ENCODE results near the gene DYNC1LI2. TPM values are rescaled to one million over a fixed set of nuclear protein-coding genes. Genes with fewer than 3 reads are reported as not detected.

DYNC1LI2 gene
- total and polyA plus RNA-seq, 2 of the 8 experiments (the other 6 are each of a cell fraction or from before 2014, with no cell fraction given): 35.0 to 70.8 TPM

- TF ChIP-seq, protein P1, sequence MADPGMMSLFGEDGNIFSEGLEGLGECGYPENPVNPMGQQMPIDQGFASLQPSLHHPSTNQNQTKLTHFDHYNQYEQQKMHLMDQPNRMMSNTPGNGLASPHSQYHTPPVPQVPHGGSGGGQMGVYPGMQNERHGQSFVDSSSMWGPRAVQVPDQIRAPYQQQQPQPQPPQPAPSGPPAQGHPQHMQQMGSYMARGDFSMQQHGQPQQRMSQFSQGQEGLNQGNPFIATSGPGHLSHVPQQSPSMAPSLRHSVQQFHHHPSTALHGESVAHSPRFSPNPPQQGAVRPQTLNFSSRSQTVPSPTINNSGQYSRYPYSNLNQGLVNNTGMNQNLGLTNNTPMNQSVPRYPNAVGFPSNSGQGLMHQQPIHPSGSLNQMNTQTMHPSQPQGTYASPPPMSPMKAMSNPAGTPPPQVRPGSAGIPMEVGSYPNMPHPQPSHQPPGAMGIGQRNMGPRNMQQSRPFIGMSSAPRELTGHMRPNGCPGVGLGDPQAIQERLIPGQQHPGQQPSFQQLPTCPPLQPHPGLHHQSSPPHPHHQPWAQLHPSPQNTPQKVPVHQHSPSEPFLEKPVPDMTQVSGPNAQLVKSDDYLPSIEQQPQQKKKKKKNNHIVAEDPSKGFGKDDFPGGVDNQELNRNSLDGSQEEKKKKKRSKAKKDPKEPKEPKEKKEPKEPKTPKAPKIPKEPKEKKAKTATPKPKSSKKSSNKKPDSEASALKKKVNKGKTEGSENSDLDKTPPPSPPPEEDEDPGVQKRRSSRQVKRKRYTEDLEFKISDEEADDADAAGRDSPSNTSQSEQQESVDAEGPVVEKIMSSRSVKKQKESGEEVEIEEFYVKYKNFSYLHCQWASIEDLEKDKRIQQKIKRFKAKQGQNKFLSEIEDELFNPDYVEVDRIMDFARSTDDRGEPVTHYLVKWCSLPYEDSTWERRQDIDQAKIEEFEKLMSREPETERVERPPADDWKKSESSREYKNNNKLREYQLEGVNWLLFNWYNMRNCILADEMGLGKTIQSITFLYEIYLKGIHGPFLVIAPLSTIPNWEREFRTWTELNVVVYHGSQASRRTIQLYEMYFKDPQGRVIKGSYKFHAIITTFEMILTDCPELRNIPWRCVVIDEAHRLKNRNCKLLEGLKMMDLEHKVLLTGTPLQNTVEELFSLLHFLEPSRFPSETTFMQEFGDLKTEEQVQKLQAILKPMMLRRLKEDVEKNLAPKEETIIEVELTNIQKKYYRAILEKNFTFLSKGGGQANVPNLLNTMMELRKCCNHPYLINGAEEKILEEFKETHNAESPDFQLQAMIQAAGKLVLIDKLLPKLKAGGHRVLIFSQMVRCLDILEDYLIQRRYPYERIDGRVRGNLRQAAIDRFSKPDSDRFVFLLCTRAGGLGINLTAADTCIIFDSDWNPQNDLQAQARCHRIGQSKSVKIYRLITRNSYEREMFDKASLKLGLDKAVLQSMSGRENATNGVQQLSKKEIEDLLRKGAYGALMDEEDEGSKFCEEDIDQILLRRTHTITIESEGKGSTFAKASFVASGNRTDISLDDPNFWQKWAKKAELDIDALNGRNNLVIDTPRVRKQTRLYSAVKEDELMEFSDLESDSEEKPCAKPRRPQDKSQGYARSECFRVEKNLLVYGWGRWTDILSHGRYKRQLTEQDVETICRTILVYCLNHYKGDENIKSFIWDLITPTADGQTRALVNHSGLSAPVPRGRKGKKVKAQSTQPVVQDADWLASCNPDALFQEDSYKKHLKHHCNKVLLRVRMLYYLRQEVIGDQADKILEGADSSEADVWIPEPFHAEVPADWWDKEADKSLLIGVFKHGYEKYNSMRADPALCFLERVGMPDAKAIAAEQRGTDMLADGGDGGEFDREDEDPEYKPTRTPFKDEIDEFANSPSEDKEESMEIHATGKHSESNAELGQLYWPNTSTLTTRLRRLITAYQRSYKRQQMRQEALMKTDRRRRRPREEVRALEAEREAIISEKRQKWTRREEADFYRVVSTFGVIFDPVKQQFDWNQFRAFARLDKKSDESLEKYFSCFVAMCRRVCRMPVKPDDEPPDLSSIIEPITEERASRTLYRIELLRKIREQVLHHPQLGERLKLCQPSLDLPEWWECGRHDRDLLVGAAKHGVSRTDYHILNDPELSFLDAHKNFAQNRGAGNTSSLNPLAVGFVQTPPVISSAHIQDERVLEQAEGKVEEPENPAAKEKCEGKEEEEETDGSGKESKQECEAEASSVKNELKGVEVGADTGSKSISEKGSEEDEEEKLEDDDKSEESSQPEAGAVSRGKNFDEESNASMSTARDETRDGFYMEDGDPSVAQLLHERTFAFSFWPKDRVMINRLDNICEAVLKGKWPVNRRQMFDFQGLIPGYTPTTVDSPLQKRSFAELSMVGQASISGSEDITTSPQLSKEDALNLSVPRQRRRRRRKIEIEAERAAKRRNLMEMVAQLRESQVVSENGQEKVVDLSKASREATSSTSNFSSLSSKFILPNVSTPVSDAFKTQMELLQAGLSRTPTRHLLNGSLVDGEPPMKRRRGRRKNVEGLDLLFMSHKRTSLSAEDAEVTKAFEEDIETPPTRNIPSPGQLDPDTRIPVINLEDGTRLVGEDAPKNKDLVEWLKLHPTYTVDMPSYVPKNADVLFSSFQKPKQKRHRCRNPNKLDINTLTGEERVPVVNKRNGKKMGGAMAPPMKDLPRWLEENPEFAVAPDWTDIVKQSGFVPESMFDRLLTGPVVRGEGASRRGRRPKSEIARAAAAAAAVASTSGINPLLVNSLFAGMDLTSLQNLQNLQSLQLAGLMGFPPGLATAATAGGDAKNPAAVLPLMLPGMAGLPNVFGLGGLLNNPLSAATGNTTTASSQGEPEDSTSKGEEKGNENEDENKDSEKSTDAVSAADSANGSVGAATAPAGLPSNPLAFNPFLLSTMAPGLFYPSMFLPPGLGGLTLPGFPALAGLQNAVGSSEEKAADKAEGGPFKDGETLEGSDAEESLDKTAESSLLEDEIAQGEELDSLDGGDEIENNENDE (IDR thresholded peaks at IDR 0.05; ENCODE audit: insufficient replicate concordance, low read length): no peak
- no peak for TF ChIP-seq ZNF274 (IDR thresholded peaks at IDR 0.05; ENCODE audit: borderline replicate concordance, extremely low read depth, low read length)
- no peak for TF ChIP-seq POU5F1 (IDR thresholded peaks at IDR 0.05; ENCODE audit: low read depth, low read length)
- TF ChIP-seq SP4 (IDR thresholded peaks at IDR 0.05; ENCODE audit: low read length): no peak
Measured at GRCh38 chr16:66701026-66701425, 50.4 kb downstream of the DYNC1LI2 start (continued).
